NCI-H2227 (cell line): ENCODE data around the gene TGM4.
"Not testable (repeated sequence)": the region's sequence is repeated elsewhere in the genome, so short reads cannot be mapped to it uniquely, and the experiment has no call there.

Source experiments
- DNase-seq: peaks from one replicate; lab custom pipeline; 2025; ENCODE audit not compliant: unreplicated experiment; lab: John Stamatoyannopoulos, UW

The TGM4 gene

DNA sequence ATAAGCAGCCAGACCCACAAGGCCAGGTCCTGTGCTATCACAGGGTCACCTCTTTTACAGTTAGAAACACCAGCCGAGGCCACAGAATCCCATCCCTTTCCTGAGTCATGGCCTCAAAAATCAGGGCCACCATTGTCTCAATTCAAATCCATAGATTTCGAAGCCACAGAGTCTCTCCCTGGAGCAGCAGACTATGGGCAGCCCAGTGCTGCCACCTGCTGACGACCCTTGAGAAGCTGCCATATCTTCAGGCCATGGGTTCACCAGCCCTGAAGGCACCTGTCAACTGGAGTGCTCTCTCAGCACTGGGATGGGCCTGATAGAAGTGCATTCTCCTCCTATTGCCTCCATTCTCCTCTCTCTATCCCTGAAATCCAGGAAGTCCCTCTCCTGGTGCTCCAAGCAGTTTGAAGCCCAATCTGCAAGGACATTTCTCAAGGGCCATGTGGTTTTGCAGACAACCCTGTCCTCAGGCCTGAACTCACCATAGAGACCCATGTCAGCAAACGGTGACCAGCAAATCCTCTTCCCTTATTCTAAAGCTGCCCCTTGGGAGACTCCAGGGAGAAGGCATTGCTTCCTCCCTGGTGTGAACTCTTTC lies 39.6 kb downstream of the TGM4 start:
- peak; percentile 37 for DNase-seq

DNA sequence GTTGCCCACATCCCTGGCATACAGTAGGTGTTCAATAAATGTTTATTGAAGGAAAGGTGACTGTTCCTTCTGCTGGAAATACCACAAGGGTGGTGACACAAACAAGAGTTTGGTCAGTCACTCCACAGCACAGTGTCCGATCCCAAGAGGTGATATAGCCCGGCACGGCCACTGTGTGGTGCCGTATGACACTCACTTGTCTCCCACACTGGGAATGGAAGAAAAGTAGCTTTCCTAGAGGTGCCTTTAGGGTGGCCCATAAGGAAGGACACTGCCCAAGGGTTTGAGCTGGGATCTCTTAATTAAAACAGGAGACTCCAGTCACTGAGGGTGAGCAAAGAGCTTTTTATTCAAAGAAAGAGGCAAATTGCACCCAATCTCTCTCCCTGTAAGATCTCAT lies 40.5 kb downstream of the TGM4 start:
- DNase-seq, result no peak

DNA sequence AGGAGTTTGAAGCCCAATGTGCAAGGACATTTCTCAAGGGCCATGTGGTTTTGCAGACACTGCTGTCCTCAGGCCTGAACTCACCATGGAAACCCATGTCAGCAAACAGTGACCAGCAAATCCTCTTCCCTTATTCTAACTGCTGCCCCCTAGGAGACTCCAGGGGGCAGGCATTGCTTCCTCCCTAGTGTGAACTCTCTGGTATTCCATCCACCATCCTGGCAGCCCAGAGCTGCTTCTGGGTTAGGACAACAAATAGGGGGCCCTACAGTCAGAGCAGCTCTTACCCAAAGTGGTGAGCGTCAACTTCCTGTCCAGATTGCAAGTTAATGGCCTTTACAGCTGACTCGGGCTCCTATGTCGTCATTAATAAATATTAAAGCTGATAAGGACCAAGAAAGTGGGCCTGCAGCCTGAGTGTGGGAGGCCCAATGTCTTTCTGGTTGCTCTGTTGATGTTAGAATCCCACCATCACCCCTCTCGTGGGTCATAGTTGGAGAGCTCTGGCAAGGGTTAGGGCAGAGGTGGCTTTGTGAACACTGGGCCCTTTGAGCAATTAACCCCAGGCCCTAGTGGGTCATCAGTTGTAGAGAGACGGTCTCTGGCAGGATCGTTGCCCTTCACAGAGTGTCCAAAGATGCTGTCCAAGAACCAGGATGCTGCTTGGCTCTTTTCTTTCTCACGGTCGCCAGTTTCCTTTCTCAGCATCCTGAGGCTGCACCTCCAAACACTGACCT lies 41.5 kb downstream of the TGM4 start:
- no peak for DNase-seq

DNA sequence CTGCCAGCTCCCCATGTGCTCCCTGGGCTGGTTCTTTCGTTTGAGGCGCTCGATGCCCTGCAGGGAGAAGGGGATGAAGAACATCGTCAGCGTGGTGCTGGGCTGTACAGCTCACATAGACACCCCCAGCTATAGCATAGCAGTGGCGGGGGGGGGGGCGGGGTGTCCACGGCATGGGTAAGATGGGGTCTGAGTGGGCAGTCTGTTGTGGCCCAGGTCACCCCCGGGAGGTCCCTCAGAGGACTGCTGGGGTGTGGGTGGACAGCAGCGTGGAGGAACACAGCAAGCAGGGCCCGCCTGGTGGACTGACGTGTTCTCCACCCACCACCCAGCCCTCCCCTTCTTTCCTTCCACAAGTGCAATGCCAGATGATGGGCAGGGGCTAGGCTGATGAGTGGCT lies 43.7 kb downstream of the TGM4 start:
- DNase-seq, result no peak

DNA sequence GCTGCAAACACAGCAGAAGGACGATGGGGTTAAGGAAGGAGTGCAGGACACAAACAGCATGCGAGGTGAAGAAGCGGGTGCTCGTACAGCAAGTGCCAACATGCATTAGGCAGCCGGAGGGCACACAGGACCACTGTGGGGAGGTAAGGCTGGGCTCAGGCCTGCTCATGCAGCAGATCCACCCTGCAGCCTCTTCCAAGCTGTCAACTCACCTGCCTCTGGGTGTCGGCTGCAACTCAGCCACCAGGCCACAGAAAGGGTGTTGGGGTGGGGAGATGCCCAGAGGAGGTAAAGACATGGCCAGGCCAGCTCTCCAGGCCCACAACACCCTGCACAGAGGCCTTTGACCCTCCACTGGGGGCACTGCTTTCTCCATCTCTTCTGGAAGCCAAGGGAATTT lies 44.2 kb downstream of the TGM4 start:
- no peak for DNase-seq

DNA sequence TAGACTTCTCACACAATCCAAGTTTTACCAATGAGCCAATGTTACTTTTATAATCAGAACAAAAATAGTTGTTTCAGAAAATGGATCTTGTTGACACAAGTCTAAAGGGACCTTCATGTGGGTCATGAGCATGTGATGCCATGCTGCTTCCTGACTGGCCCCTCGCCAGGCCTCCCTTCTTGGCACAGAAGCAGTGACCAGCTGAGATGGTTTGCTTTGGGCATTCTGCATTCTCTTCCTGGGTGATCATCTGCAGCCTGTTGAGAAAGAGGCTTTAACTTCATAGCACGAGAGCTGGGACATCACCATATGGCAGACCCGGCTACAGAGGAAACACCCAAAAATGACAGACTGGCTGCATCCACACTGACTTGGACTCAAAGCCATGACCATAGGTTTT lies 45.7 kb downstream of the TGM4 start:
- DNase-seq, result no peak

DNA sequence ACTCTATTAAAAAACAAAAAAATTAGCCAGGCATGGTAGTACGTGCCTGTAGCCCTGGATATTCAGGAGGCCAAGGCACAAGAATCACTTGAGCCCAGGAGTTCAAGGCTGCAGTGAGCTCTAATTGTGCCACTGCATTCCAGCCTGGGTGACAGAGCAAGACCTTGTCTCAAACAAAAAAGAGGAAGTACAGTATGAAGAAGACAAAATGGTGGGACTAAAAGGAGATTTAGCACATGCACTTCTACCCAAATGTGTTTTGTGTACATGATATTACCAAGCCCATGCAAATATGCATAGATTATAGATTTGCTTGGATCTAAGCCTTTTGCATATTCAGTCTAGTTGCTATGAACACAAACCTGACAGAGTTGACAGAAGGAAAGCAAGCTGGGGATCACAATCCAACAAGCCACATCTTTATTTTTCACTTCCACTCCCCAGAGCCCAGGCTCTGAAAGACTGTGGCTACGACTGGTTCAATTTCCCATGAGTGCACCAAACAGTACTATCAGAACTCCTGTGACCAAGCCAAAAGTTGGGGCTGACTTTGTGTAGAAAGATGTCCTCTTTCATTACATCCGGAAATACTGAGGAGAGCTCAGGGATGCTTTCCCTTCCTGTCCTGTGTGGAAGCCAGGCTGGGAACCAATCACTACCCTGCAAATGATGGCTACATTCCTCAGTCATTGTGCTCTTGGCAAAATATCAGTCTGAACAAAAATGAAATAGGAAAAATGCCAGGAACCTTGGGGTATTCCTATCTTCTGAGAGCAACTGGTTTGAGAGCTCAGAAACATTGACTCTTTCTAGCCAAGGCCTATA lies 49.4 kb downstream of the TGM4 start:
- no peak for DNase-seq

DNA sequence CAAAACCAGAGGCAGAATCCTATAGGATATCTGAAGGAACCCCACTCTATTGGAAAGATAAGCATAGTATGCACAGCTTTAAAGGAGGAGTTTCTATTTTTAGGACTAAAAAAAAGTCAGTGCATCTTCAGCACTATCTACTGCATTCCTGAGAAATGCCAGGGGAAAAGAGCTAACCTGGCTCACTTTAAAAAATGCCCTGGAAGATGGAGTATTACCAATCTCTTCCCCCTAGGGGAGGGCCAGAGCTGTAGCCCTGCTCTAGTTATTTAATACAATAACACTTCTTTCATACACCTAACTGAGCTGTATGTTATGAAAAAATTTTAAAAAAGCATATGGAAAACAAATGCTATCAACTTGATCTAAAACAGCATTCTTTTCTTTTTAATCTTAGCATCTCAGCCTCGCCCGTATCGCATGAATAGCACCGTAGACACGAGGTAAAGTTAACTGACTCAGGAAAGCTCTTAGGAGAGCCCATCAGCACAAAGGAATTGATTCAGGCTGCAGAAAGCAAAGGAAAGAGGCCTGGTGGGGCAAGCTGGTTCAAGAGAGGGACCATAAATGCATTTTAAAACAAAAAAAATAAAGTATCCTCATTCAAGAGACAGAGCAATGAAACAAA lies 50.2 kb downstream of the TGM4 start:
- DNase-seq, result no peak

DNA sequence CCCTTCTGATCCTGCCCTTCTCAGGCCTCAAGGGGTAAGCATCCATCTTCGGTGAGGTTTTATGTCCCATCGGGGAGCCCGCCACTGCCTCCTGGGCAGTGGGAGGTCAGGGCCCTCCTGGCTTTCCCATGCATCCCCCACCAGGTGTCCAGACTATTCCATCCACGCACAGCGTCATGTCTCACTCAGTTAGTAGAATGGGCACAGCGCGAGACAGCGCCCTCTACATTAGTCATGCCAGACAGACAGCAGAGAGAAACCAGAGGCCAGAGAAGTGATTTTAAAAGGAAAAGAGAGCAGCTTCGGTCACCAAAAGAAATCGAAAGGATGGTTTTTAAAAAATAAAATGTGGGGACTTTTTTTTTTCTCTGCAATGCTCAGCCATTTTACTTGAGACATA lies 51.8 kb downstream of the TGM4 start:
- no peak for DNase-seq

DNA sequence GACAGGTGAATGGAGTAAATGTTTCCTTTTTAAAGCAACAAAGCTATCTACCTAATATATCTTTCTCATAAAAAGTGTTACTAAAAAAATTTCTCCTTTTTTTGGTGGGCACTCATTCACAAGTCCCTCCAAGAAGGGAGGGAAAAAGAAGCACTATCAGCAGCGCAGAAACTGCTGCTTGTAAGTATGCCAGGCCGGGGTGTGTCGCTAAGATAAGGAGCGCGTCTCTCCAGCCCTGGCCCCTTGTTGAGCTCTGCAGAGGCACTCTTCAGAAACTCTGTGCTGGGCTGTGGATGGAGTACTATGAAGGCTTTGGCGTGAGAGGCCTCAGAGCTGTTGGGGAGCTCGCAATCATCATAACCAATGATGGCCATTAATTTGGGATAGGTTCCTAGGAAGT lies 52.5 kb downstream of the TGM4 start:
- DNase-seq, result no peak

DNA sequence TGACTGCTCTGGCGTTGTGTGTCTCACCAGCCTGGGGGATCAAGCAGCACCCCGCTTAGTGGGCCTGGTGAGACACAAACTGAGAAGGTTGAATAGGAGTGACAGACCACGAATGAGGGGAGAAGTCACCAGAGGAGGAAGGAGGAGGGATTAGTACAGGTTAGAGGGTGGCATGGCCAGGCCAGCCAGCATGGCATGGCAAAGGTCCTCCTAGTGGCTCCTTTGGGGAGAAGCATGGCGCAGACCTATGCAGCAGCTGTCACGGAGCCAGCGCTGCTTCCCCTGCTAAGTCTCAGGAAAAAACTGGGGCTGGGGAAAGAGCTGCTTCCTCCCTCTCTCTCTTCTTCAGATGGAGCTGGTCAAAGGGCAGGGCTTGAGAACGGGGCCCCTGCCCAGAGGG lies 53.0 kb downstream of the TGM4 start:
- DNase-seq, result no peak

DNA sequence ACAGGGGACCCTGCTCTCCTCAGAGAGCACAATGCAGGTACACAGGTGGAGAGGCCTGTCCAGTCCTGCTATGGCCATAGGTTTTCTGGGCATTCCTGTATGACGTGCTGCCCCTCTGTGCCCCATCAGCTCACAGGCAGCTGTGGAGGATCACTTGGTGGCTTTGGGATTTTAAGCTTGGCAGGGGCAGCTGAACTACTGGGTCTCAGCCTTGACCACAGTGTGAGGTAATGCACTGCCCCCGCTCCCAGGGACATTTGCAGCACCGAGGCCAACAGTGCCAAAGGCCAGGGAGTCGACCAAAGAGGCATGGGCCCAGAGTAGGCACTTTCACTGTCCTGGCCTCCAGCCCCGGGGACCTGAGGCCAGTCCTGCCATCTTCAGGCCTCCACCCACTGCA lies 55.4 kb downstream of the TGM4 start:
- no peak for DNase-seq

DNA sequence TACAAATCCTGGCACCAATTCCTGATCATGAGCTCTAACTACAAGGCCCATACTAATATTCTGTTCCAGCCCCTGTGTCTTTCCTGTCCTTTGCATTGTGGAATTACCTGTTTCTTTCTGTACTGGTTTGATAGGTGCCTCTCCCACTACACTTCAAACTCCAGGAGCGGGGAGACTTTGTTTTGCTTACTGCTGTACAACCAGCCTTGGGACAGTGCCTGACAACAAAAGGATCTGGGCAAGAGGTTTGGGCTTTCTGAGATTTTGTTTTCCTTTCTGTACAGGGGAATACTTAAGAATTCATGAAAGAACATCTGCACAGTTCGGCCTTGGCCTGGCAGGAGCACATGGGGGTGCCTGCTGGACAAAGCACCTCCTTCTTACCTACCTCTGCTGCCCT lies 56.5 kb downstream of the TGM4 start:
- no peak for DNase-seq

DNA sequence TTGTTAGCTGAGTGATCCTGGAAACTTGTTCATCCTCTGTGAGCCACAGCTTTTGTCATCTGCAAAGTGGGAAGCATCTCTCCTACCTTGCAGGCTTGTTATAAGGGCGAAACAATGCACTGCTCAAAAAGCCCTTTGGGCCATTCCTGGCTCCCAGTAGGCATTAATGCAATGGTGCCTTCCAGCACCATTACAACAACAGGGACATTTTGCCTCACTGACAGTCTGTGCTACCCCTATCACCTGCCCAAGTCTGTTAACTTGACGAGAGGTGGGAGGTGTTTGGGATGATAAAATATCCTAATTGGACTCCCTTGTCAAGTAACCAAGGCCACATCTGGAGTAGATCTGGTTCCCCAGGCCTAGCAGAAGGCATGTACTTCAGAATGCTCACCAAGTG lies 57.4 kb downstream of the TGM4 start:
- DNase-seq, result no peak

DNA sequence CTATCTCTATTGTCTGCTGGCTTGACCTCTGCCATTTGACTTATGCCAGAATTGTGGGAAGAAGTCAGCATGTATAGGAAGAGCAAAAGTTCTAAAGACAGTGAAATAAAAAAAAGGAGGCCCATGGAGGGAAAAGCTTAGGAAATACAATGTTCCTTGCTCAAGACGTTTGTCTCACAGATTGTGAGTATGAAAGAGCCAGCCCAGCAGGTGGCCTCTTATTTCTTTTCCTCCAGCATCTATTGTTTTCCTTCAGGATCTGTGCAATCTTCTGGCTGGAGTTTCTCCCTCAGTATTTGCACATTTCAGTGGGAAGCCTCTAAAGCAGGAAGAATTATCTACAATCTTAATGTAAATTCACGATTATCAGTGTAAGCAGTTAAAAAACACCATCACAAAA lies 57.9 kb downstream of the TGM4 start:
- no peak for DNase-seq

DNA sequence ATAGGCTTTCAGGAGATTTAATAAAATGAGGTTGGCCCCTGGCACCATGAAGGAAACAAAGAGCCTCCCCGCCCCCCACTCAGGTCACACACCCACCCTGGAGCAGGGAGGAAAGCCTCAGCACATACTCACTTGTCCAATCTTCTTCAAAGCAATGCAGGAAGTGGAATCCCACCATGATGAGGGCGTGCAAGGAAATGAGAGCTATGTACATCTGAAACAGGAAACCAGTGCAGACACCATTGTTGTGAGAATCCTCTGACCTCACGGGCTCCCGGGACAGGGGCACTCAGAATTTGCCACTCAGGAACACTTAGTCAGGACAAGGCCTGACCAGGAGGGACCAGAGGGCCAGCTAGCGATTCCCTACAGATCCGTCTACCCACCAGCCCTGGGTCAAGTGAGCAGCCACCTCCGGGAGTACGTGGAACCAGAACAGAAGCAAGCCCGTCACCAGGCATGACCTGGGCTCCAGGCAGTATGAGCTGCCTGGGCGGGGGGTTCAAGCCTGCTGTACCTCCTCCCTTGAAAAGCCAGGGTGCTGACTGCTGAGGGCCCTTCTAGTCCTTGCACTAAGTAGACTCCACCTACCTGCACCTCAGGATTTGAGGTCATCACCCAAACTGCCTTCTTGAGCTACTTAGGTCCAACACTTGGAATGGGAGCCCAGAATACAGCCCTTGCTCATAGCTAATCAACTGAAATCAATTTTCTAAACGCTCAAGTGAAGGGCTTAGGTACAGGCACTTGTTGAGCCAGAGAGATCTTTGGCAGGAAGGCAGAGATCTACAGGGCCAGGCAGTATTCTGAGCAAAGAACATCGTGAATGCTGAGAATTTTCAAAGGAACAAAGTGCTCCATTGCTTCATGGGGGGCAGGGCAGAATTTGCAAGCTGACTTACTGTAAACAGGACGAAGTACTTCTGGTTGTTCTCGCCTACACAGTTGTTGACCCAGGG lies 58.9 kb downstream of the TGM4 start:
- no peak for DNase-seq

DNA sequence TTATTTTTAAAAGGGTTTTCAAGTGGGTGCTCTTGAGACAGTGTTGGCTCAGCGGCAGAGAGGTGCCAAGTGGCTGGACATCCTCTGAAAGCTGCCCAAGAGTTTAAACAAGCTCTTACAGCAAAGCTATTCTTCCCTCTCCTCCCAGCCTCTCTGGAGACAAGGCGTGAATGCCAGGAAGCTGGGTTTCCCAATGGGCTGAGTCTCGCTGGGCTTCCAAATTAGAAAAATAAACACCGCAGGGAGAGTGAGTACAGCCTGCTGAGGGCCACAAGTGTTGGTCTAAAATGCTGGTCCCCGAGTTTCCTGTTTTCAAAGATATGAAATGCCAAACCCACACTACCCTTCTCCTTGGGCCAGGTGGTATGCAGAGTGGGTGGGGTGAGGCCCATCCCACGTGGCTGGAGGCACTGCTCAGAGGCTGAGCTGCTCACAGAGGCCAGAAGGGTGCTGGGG lies 65.2 kb downstream of the TGM4 start:
- no peak for DNase-seq

DNA sequence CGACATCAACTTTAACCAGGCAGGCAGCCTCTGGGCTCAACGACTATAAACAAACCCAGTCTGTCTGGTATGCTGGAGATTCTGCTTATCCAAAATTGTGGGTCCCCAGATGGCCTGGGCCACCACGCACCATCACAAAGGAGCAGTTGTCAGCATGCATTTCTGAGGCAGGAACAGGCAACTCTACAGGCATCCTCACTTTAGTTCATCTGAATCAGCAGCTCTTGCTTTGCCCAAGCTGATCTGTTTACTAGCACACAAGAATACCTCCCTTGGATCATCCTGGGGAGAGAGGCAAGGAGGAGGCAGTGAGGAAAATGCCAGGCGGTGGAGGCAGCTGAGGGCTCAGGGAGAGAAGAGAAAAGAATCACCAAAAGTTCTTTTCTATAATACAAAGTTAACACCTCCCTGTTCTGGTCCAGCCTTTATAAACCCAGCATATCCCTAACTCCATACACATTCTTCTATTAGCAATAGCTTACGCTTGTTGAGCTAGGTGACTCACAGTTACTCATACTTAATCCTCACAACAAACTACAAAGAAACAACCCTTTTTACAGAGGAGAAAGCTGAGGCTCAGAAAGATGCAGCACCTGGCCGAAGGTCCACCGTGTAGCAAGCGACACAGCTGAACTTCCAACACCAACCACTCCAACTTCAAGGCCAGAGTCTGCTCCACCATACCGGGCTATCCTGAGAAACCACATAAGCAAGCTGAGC lies 68.0 kb downstream of the TGM4 start:
- DNase-seq, result no peak

DNA sequence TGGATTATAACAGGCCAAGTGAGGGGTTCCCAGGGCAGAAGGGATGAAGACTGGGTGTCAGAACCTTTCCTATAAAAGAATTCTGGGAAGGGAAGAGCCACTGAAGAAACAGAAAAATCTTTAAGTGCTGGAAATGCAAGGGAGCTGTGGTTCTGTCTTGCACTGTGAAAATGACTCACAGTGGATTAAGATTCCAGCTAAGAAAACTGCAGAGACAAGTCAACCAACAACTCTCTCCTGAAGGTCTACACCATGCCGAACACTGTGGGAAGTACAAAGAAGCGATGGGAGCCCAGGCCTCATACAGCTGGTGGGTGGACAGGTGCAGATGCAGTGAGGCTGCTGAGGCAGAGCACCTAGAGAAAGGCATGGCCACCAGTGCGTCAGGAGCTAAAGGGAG lies 73.8 kb downstream of the TGM4 start:
- DNase-seq, result no peak

DNA sequence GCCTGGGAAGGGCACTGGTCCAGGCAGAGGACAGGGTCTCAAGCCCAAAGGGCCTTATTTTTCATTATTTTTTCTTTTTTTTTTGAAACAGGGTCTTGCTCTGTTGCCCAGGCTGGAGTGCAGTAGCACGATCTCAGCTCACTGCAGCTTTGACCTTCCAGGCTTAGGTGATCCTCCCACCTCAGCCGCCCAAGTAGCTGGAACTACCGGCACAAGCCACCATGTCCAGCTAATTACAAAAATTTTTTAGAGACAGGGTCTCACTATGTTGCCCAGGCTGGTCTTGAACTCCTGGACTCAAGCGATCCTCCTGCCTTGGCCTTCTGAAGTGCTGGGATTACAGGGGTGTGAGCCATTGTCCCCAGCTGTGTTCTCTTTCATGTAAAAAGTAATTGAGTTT lies 75.4 kb downstream of the TGM4 start:
- not testable (repeated sequence) for DNase-seq
